Activated CD8-positive, alpha-beta memory T cell treated with anti-CD3 and anti-CD28 coated beads, Interleukin-2, amount 10 ng/mL, durations not matched to agents 7 days and 5 days (primary cell): ENCODE data around the gene SLC2A9. TPM values are rescaled to one million over a fixed set of nuclear protein-coding genes. Genes with fewer than 3 reads are reported as not detected.

Experiments
- ATAC-seq: fragments of 150-1000 bp; cut with Tn5 transposase; one replicate; pipeline ENCODE4 v1.10.0; 2021; ENCODE audit warnings: moderate library complexity
- CTCF ChIA-PET: fragments of 350-600 bp; sonication (Branson Sonifier 250); formaldehyde crosslinking; loops from one replicate; lab custom pipeline; 2021; ENCODE audit warnings: antibody characterized with exemption; lab: Charles Lee
- DNase-seq: peaks from one replicate; pipeline ENCODE4 v3.0.0-alpha.2; 2020
- H3K27ac Mint-ChIP-seq: one replicate; pipeline ENCODE4 v1.8.0; 2021; ENCODE audit warnings: mild to moderate bottlenecking, mixed read lengths
- H3K27me3 Mint-ChIP-seq: one replicate; pipeline ENCODE4 v1.8.0; 2021; ENCODE audit warnings: mixed read lengths
- H3K36me3 Mint-ChIP-seq: one replicate; pipeline ENCODE4 v1.8.0; 2021; ENCODE audit warnings: mild to moderate bottlenecking, mixed read lengths
- H3K4me1 Mint-ChIP-seq: one replicate; pipeline ENCODE4 v1.8.0; 2021; ENCODE audit warnings: mixed read lengths
- H3K4me3 Mint-ChIP-seq: one replicate; pipeline ENCODE4 v1.8.0; 2021; ENCODE audit warnings: mild to moderate bottlenecking, moderate library complexity, mixed read lengths
- H3K9me3 Mint-ChIP-seq: one replicate; pipeline ENCODE4 v1.8.0; 2022; ENCODE audit warnings: low read depth, mixed read lengths
- total RNA-seq, 2 experiments: library from RNA; stranded (reverse); gene quantifications; one replicate each; pipeline ENCODE4 v1.2.3, GENCODE V29; 2021

SLC2A9 gene
- total RNA-seq: 1 to 10 TPM; 1.4 to 3.8 TPM

DNA sequence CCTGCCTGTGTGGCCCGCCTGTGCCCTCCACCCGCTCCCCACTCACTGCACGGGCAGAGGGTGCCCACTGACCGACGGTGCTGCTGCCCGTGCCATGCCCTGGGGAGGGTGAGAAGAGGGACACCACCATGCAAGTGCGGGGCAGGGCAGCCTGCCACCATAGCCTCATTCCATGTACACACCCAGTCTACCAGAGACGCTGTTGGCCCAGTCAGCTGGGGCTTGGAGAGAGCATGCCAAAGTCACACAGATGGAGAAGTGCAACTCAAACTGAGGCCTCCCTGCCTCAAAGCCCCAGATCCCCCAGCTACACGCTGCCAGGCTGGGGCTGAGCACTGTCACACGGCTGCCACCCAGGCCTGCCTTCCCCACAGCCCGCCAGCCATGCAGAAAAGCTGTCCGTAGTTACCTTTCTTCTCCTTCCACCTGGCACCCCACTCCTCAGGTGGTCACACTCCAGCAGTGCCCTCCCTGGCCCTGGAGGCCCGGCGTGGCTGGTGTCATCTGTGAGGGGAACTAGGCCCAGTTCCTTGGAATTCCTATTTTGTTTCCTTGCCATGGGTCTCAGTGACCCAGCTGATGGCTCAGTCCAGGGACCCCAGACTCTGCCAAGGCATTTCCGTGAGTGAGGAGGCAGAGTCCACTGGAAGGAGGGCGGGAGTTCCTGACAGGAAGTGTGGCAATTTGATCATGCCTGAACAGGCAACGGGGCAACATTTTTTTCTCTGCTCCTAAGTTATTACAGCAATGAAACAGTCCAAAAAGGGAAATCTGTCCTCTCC, at the start of gene SLC2A9:
SLC2A9 (minus strand) TSS at position 627 of the 782 bp plus-strand sequence; CDS start at position 559, 68 bp downstream.
- H3K4me1 Mint-ChIP-seq: peaks cover 17% of the 10 kb centered on the region
- H3K27me3 Mint-ChIP-seq: peaks cover 10% of the 10 kb centered on the region
- CTCF ChIA-PET: no interaction called here
- no peak for DNase-seq
- H3K36me3 Mint-ChIP-seq: no peaks in the 10 kb centered on the region
- no peak for ATAC-seq
- H3K27ac Mint-ChIP-seq: no peak within 1 kb of the TSS
- no peak within 1 kb of the TSS for H3K4me3 Mint-ChIP-seq
- H3K9me3 Mint-ChIP-seq: no peaks in the 10 kb centered on the region

GRCh38 chr4:10069075-10069642, 47.9 kb upstream of the SLC2A9 start:
- H3K27ac Mint-ChIP-seq: no peak overlapping the region
- CTCF ChIA-PET: no interaction called here
- no peak for ATAC-seq
- peaks cover 2% of the 10 kb centered on the region for H3K4me1 Mint-ChIP-seq
- H3K36me3 Mint-ChIP-seq: peaks cover 19% of the 10 kb centered on the region
- no peak for DNase-seq
- no peaks in the 10 kb centered on the region for H3K27me3 Mint-ChIP-seq
- H3K4me3 Mint-ChIP-seq: no peak overlapping the region
- H3K9me3 Mint-ChIP-seq: no peaks in the 10 kb centered on the region

DNA sequence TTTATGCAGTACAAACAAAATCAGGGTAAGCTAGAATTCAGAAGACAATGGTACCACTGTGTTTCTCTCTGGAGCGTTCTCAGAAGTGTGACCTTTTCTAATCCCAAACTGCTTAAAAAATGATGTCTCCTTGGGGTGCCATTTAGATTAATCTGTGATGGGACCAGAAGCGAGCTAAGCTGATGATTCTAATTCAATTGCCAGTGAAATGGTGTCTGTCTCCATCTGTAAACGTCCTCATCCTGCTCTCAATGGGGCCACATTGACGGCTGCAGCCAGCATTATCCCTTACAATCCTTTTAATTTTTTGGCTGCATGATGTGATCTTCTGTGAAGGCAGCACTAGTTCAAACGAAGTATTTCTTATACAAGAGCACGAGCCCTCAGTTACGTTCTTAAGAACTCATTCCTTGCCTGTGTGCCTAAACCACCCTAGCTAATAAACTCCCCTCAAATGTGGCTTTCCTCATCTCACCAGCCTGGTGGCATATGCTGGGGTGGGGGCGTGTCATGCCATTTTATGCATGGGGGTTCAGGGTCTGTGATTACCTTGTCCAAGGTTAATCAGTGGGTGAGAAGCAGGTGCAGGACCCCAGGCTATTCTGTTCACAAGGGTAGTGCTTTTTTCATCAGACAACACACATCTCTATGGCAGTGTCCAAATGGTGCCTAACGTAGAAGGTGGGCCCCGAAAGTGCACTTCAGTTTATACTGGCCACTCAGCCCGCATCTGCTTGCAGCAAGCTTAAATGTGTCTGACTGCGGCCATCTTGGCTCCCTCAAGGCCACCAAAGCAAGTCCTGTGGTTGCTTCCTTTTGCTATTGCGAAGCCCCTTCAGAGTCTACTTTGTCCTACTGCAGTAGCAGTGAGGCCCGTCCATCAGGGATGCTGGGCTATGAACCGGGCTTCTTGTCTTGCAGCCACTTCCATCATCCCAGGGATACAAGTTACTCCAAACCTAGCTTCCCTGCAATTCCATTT, 45.7 kb upstream of the SLC2A9 start:
- Mint-ChIP-seq H3K36me3 (peaks cover 13% of the 10 kb centered on the region), H3K4me3 (no peak overlapping the region), H3K4me1 (no peaks in the 10 kb centered on the region), H3K27me3 (no peaks in the 10 kb centered on the region), H3K27ac (no peak overlapping the region), H3K9me3 (no peaks in the 10 kb centered on the region)
- DNase-seq (peak; percentile 35), ATAC-seq (no peak)
- CTCF ChIA-PET: no interaction called here

- Mint-ChIP-seq H3K4me3 (no peak overlapping the region), H3K27me3 (no peaks in the 10 kb centered on the region), H3K9me3 (no peaks in the 10 kb centered on the region), H3K4me1 (no peaks in the 10 kb centered on the region), H3K27ac (no peak overlapping the region), H3K36me3 (peaks cover 10% of the 10 kb centered on the region)
- ATAC-seq: no peak
- CTCF ChIA-PET: no interaction called here
- DNase-seq: no peak
Observed at GRCh38 chr4:10066206-10066605, 44.9 kb upstream of the SLC2A9 start.

- Mint-ChIP-seq H3K36me3 (peaks cover 13% of the 10 kb centered on the region), H3K27ac (no peak overlapping the region), H3K4me3 (no peak overlapping the region), H3K27me3 (no peaks in the 10 kb centered on the region), H3K4me1 (no peaks in the 10 kb centered on the region), H3K9me3 (no peaks in the 10 kb centered on the region)
- ATAC-seq (no peak), DNase-seq (peak; percentile 38)
- CTCF ChIA-PET: no interaction called here
Observed at GRCh38 chr4:10063544-10064300, 42.4 kb upstream of the SLC2A9 start.

DNA sequence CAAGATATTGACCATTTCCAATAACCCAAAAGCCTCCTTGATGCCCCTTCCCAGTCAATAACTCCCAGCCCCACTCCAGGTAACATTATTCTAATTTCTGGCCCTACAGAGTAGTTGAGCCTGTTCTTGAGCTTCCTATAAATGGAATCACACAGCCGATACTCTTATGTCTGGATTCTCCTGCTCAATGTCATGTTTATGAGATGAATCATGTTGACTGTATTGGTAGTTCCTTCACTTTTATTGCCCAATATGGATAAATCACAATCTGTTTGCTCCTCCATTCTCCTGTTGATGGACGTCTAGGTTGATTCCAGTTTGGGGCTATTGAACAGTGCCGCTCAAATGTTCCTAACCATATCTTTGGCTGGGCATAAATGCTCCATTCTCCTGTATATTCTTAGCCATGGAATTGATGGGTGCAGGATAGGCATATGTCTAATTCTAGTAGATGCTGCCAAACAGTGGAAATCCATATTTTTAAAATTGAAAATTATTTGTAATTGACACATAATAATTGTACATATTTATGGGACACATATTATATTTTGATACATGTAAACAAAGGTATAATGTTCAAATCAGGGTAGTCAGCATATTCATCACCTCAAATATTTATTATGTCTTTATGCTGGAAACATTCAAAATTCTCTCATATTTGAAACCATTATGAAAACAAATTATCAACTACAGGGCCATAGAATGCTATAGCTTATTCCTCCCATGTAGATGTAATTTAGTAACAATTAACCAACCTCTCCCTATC, 40.5 kb upstream of the SLC2A9 start:
- Mint-ChIP-seq H3K36me3 (peaks cover 11% of the 10 kb centered on the region), H3K27me3 (no peaks in the 10 kb centered on the region), H3K9me3 (no peaks in the 10 kb centered on the region), H3K4me1 (no peaks in the 10 kb centered on the region), H3K4me3 (no peak overlapping the region), H3K27ac (no peak overlapping the region)
- CTCF ChIA-PET: interaction anchor here (1.3 kb wide), 1 partner anchor 29 kb away, joined by 3 read pairs; no protein-coding TSS in a partner anchor
- DNase-seq: no peak
- no peak for ATAC-seq

GRCh38 chr4:10058371-10058770, 37.1 kb upstream of the SLC2A9 start:
- no peak for ATAC-seq
- CTCF ChIA-PET: no interaction called here
- Mint-ChIP-seq H3K9me3 (no peaks in the 10 kb centered on the region), H3K4me1 (no peaks in the 10 kb centered on the region), H3K27ac (no peak overlapping the region), H3K27me3 (no peaks in the 10 kb centered on the region), H3K4me3 (no peak overlapping the region), H3K36me3 (peaks cover 10% of the 10 kb centered on the region)
- DNase-seq: no peak

DNA sequence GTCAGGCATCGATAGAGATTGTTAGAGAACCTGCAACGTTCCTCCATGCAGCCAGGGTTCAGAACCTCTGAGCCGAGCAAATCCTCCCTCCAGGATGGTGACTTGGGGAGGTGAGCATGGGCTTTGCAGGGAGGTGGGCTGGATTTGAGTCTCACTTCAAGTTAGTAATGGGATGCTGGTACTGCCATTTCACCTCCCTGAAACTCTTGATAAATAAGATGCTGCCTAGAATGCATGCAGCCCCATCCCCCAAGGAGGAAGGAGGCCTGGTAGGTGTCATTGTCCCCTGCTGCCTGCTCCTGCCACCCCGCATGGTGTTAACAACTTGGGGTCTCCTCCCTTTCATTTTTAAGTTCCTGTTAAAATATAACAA, 35.7 kb upstream of the SLC2A9 start:
- no peak for ATAC-seq
- peaks cover 7% of the 10 kb centered on the region for H3K36me3 Mint-ChIP-seq

DNA sequence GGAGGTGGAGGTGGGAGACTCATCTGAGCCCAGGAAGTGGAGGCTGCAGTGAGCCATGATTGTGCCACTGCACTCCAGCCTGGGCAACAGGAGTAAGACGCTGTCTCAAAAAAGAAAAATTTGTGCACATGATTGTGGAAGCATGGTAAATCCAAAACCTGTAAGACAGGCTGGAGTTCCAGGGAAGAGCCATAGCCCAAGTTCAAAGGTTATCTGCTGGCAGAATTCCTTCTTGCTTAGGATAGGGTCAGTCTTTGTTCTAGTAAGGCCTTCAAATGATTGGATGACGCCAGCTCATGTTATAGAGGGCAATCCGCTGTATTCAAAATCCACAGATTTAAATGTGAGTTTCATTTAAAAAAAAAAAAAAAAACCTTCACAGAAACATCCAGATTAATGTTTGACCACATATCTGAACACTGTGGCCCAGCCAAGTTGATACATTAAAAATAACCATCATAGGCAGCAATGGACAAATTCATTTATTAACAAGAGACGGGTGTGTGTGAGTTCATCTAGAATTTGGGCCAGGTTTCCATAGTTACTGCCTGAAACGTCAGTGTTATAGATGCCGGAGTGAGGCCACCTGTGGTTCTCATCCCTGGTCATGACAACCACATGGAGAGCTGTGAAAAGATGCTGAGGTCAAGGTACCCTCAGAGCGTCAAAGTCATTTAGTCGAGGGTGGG, 35.2 kb upstream of the SLC2A9 start:
- H3K36me3 Mint-ChIP-seq: peaks cover 7% of the 10 kb centered on the region
- peaks cover 2% of the 10 kb centered on the region for H3K27me3 Mint-ChIP-seq
- no peak overlapping the region for H3K27ac Mint-ChIP-seq
- CTCF ChIA-PET: no interaction called here
- DNase-seq (peak; percentile 9), ATAC-seq (no peak)
- no peaks in the 10 kb centered on the region for H3K9me3 Mint-ChIP-seq
- no peak overlapping the region for H3K4me3 Mint-ChIP-seq
- H3K4me1 Mint-ChIP-seq: no peaks in the 10 kb centered on the region

More for the DNA sequence above, 35.7 kb upstream of the SLC2A9 start:
- no peak overlapping the region for H3K4me3 Mint-ChIP-seq
- no peaks in the 10 kb centered on the region for H3K4me1 Mint-ChIP-seq
- peak; percentile 19 for DNase-seq
- H3K27ac Mint-ChIP-seq: no peak overlapping the region
- H3K27me3 Mint-ChIP-seq: peaks cover 2% of the 10 kb centered on the region
- CTCF ChIA-PET: no interaction called here
- H3K9me3 Mint-ChIP-seq: no peaks in the 10 kb centered on the region

DNA sequence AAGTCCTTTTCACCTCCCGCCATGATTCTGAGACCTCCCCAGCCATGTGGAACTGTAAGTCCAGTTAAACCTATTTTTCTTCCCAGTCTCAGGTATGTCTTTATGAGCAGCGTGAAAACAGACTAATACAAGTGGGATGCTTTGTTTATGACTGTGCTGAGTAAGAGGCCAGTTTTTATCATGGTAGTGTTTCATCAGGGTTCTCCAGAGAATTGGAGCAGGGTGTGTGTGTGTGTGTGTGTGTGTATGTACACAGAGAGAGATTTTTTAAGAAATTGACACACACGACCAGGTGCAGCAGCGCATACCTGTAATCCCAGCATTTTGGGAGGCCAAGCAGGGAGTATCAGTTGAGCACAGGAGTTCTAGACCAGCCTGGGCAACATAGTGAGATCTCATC, 34.6 kb upstream of the SLC2A9 start:
- peaks cover 2% of the 10 kb centered on the region for H3K27me3 Mint-ChIP-seq
- ATAC-seq (no peak), DNase-seq (peak; percentile 0)
- H3K9me3 Mint-ChIP-seq: no peaks in the 10 kb centered on the region
- H3K36me3 Mint-ChIP-seq: peaks cover 7% of the 10 kb centered on the region
- no peaks in the 10 kb centered on the region for H3K4me1 Mint-ChIP-seq
- CTCF ChIA-PET: no interaction called here
- no peak overlapping the region for H3K4me3 Mint-ChIP-seq
- no peak overlapping the region for H3K27ac Mint-ChIP-seq

GRCh38 chr4:10054571-10055041, 33.3 kb upstream of the SLC2A9 start:
- H3K27ac Mint-ChIP-seq: no peak overlapping the region
- CTCF ChIA-PET: no interaction called here
- peaks cover 7% of the 10 kb centered on the region for H3K36me3 Mint-ChIP-seq
- H3K4me1 Mint-ChIP-seq: no peaks in the 10 kb centered on the region
- H3K4me3 Mint-ChIP-seq: no peak overlapping the region
- peaks cover 2% of the 10 kb centered on the region for H3K27me3 Mint-ChIP-seq
- H3K9me3 Mint-ChIP-seq: no peaks in the 10 kb centered on the region
- peak; percentile 5 for DNase-seq
- ATAC-seq: no peak
